ENCODE data around the gene ABCF2.

The ABCF2 gene

DNA sequence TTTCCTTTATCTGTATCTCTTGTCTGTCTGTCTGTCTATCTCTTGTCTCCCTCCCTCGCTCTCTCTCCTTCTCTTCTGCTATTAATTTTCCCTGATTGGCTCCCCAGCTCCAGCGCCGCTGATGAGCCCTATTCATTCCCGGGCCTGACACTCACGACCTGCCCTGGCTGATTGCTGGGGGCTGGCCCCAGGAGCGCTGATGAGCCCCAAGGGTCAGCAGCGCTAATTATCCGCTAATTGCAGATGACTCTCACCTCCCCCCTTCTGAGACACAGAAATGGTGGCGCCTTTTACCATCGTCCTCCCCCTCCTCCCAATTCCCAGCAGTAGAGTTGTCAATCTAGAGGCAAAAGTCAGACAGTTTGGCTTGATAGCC is 58.2 kb downstream of the ABCF2 start:
- DNase-seq = no peak

DNA sequence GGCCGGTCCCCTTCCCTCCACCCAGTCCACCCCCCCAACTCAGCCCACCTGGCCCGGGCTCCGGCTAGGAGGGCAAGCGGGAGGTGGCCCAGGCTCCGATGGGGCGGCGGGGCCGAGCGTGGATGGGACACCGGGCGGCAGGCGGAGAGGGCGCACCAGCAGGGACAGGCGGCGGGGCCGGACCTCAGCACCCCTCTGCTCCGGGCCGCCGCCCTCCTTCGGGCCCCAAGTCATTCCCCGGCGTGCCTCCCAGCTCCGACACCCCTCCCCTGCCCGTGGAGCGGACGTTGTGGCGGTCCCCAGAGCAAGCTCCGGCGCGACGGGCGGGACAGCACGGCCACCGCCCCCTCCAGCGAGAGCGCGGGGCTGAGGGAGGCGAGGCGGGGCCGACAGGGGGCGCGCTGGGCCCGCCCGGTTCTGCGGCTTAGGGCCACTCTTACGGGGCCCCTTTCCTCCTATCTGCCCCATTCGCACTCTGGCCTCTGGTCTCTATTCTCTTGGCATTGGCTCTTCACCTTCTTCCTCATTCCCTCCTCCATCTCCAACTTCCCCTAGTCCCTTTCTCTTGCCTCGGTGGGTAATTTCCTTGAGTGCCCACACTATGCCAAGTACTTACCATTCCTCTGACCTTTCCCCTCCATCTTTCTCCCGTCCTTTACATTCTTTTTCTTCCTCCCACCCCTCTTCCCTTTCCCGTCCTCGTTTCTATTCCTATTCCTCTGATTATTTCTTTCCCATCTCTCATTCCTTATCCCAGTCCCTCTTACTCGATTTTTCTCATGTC is 58.8 kb downstream of the ABCF2 start:
- DNase-seq = peak; percentile 68

- DNase-seq = peak; percentile 59
Measured at GRCh38 chr7:151167197-151167961, 59.6 kb downstream of the ABCF2 start, which contains the start of gene GBX1. GBX1 (minus strand) TSS chr7:151167694; CDS start chr7:151167548, 146 bp downstream.

DNA sequence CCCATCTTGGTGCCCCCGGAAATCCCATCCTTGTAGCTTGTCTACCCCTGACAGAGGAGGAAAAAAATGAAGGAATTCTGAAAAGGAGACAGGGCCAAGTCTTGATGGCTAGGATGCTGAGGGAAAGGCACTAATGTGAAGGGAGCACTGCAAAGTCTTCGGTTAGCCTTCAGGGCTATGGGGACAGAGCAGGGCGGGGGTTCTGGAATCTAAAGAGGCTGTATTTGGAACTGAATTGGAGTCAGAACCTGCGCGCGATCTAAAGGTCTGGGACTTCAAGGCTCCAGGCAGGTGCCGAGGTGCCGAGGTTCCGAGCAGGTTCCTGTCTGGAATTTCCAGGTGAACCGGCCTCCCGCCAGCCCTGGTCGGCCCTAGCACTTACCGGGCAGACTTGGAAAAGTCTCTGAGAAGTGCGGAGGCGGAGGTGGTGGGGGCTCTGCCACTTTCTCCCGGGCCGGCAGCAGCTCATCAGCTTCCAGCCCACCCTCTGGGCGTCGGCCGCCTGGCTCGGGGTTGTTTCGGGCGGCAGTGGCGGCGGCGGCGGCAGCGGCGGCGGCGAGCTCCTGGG is 60.3 kb downstream of the ABCF2 start:
- DNase-seq = no peak
